ENCODE results near the gene AGO3.

GRCh38 chr1:35988237-35988636, 57.3 kb downstream of the AGO3 start:
- TF ChIP-seq CTCF (conservative IDR thresholded peaks at IDR 0.05) (no peak), ZFX (IDR thresholded peaks at IDR 0.05) (no peak)
